ENCODE measurements around the gene TNP2. TPM values are rescaled to one million over a fixed set of nuclear protein-coding genes. Genes with fewer than 3 reads are reported as not detected.

TNP2 gene
- total RNA-seq, 3 donors from 2014 or later (not counting 1 experiment from before 2014, with no cell fraction given) = not detected

DNA sequence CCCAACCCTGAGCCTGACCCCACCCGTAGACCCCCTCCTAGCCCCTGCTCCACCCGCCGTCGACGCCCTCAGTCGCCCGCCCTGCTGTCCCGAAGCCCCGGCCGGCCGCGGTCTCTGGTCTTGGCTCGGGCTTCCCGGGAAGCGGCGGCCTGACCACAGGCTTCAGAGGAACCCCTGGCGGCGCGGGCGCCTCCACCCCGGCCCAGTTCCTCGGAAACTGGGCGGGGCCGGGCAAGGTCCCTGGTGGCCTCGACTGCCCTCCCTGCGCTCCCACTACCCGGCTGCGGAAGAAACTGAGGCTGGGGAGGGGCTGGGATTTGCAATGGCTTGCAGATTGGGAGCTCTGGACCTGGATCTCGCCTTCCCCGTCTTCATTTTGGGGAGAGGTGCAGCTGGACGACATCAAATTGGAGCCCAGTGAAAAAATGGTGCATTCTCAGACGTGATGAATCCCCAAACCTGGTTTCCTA is 12.4 kb downstream of the TNP2 start:
- H3K36me3 ChIP-seq (ENCODE audit: control insufficient read depth, insufficient read depth, low read length) = peaks cover 3% of the 10 kb centered on the region
- no peaks in the 10 kb centered on the region for H3K9me3 ChIP-seq (ENCODE audit: control insufficient read depth, insufficient read depth, low read length)
- intact Hi-C loops (cut with micrococcal nuclease) = loop anchor here (1.0 to 10.0 kb wide), 3 partner anchors 142 to 285 kb away; no protein-coding TSS in a partner anchor
- no peaks in the 10 kb centered on the region for H3K36me3 Mint-ChIP-seq
- H3K27ac ChIP-seq (ENCODE audit: low read length) = peak overlapping the region; percentile 87
- H3K9me3 Mint-ChIP-seq = no peaks in the 10 kb centered on the region
- 1% methylated on average over 32 of the region's 32 CpGs for WGBS (ENCODE audit: insufficient coverage)
- H3K27me3 Mint-ChIP-seq (ENCODE audit: low read depth in 2 of 2) = no peaks in the 10 kb centered on the region
- peak overlapping the region; percentile 73 for H3K4me3 ChIP-seq (ENCODE audit: low read length)
- DNase-seq (peak in 1 of 2 donors; percentile 55), ATAC-seq (no peak)
- H3K4me1 ChIP-seq (ENCODE audit: control insufficient read depth, insufficient read depth, low read length) = peaks cover 59% of the 10 kb centered on the region
- peak overlapping the region; percentile 98 for H3K4me3 Mint-ChIP-seq
- H3K4me1 Mint-ChIP-seq = peaks cover 38 to 50% of the 10 kb centered on the region in 2 donors
- peak overlapping the region; percentile 93 to 96 for H3K27ac Mint-ChIP-seq
- H3K27me3 ChIP-seq (ENCODE audit: control insufficient read depth, insufficient read depth, low read length) = no peaks in the 10 kb centered on the region
- TF ChIP-seq, protein P1, sequence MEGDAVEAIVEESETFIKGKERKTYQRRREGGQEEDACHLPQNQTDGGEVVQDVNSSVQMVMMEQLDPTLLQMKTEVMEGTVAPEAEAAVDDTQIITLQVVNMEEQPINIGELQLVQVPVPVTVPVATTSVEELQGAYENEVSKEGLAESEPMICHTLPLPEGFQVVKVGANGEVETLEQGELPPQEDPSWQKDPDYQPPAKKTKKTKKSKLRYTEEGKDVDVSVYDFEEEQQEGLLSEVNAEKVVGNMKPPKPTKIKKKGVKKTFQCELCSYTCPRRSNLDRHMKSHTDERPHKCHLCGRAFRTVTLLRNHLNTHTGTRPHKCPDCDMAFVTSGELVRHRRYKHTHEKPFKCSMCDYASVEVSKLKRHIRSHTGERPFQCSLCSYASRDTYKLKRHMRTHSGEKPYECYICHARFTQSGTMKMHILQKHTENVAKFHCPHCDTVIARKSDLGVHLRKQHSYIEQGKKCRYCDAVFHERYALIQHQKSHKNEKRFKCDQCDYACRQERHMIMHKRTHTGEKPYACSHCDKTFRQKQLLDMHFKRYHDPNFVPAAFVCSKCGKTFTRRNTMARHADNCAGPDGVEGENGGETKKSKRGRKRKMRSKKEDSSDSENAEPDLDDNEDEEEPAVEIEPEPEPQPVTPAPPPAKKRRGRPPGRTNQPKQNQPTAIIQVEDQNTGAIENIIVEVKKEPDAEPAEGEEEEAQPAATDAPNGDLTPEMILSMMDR (IDR thresholded peaks at IDR 0.05) = no peak

DNA sequence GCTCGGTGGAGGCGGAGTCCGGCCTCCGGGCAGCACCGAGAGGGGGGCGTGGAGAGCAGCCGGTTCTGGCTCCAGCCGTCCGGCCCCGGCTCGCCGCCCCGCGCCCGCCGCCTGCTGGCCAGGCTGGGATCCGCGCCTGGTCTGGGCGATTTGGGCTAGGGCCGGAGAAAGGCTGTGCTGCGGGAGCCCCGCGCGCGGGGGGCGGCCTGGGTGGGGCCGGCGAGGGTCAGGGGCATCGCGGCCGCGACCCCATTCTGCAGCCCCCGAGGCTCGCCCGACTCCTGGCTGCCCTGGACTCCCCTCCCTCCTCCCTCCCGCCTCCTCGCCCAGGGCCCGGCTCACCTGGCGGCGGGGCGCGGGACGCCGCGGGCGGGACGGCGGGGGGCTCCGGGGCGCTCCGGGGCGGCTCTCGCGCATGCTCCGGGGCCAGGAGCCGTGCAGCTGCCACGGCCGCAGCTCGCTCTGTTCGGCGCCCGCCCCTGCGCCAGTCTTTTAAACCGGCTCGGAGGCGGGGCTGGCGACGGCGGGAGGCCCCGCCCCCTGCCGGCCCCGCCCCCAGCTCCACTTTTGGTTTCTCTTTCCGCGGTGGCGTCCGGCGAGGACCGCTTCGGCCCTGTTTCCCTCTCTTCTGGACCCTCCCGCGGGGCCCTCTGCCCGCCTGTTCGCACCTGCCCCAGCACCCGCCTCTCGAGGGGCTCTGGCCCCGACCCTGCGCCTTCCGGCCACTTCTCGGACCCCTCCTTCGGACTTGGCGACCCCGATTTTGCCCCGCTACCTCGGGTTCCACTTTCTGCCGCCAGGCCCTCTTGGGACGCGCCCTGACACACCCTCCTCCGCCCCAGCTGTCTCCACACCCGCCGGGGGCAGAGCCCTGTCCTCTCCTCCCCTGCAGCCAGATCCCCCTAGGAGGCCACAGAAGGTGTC is 13.1 kb downstream of the TNP2 start, which contains the start of gene SOCS1:
TSS of gene SOCS1 (minus strand) at position 468 of the 924 bp plus-strand sequence. CDS start 726 bp downstream, outside the sequence.
- H3K9me3 ChIP-seq (ENCODE audit: control insufficient read depth, insufficient read depth, low read length) = no peaks in the 10 kb centered on the region
- Mint-ChIP-seq H3K27me3 (ENCODE audit: low read depth in 2 of 2) (no peaks in the 10 kb centered on the region), H3K27ac (peak within 1 kb of the TSS; percentile 93 to 96), H3K9me3 (no peaks in the 10 kb centered on the region), H3K4me3 (peak within 1 kb of the TSS; percentile 98), H3K36me3 (no peaks in the 10 kb centered on the region), H3K4me1 (peaks cover 39 to 54% of the 10 kb centered on the region in 2 donors)
- intact Hi-C loops (cut with micrococcal nuclease) = loop anchor here (2.0 to 10.0 kb wide), 2 partner anchors 141 to 203 kb away; no protein-coding TSS in a partner anchor
- H3K4me1 ChIP-seq (ENCODE audit: control insufficient read depth, insufficient read depth, low read length) = peaks cover 66% of the 10 kb centered on the region
- peaks cover 5% of the 10 kb centered on the region for H3K36me3 ChIP-seq (ENCODE audit: control insufficient read depth, insufficient read depth, low read length)
- under 1% methylated on average over 100 of the region's 100 CpGs for WGBS (ENCODE audit: insufficient coverage)
- ATAC-seq (peak; percentile 61 to 86 (median 72)), DNase-seq (peak; percentile 86 to 95)
- H3K4me3 ChIP-seq (ENCODE audit: low read length) = peak within 1 kb of the TSS; percentile 73
- TF ChIP-seq, protein P1 (IDR thresholded peaks at IDR 0.05) = peak; percentile 91
- H3K27me3 ChIP-seq (ENCODE audit: control insufficient read depth, insufficient read depth, low read length) = no peaks in the 10 kb centered on the region
- H3K27ac ChIP-seq (ENCODE audit: low read length) = peak within 1 kb of the TSS; percentile 87

DNA sequence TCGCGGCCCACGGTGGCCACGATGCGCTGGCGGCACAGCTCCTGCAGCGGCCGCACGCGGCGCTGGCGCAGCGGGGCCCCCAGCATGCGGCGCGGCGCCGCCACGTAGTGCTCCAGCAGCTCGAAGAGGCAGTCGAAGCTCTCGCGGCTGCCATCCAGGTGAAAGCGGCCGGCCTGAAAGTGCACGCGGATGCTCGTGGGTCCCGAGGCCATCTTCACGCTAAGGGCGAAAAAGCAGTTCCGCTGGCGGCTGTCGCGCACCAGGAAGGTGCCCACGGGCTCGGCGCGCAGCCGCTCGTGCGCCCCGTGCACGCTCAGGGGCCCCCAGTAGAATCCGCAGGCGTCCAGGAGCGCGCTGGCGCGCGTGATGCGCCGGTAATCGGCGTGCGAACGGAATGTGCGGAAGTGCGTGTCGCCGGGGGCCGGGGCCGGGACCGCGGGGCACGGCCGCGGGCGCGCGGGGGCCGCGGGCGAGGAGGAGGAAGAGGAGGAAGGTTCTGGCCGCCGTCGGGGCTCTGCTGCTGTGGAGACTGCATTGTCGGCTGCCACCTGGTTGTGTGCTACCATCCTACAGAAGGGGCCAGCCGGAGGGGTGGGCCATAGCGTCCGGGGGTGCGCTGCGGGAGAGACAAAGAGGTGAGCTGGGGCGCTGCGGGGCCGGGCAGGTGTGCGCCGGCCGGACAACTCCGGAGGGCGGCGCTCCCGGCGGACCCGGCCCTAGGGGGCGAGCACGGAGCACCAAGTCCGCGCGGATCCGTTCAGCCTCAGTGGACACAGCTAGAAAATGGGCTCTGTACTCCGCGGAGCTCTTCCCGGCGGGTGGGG is 14.0 kb downstream of the TNP2 start:
- peak overlapping the region; percentile 57 to 96 for H3K27ac Mint-ChIP-seq
- ATAC-seq = peak; percentile 9 to 25 (median 15)
- TF ChIP-seq, protein P1 (IDR thresholded peaks at IDR 0.05) = no peak
- DNase-seq = peak; percentile 60 to 89
- intact Hi-C loops (cut with micrococcal nuclease) = loop anchor here (5.0 to 10.0 kb wide), 2 partner anchors 140 to 307 kb away; no protein-coding TSS in a partner anchor
- peaks cover 5% of the 10 kb centered on the region for H3K36me3 ChIP-seq (ENCODE audit: control insufficient read depth, insufficient read depth, low read length)
- H3K4me3 ChIP-seq (ENCODE audit: low read length) = peak overlapping the region; percentile 49
- no peaks in the 10 kb centered on the region for H3K9me3 ChIP-seq (ENCODE audit: control insufficient read depth, insufficient read depth, low read length)
- peak overlapping the region; percentile 82 for H3K4me3 Mint-ChIP-seq
- H3K27ac ChIP-seq (ENCODE audit: low read length) = peak overlapping the region; percentile 52
- peaks cover 66% of the 10 kb centered on the region for H3K4me1 ChIP-seq (ENCODE audit: control insufficient read depth, insufficient read depth, low read length)
- H3K9me3 Mint-ChIP-seq = no peaks in the 10 kb centered on the region
- peaks cover 45 to 61% of the 10 kb centered on the region in 2 donors for H3K4me1 Mint-ChIP-seq
- no peaks in the 10 kb centered on the region for H3K27me3 ChIP-seq (ENCODE audit: control insufficient read depth, insufficient read depth, low read length)
- H3K36me3 Mint-ChIP-seq = no peaks in the 10 kb centered on the region
- 1% methylated on average over 105 of the region's 105 CpGs for WGBS (ENCODE audit: insufficient coverage)
- no peaks in the 10 kb centered on the region for H3K27me3 Mint-ChIP-seq (ENCODE audit: low read depth in 2 of 2)
